H9 (cell line): ENCODE measurements around the gene TTLL3. TPM values are rescaled to one million over a fixed set of nuclear protein-coding genes. Genes with fewer than 3 reads are reported as not detected.
A peak's percentile ranks its signal among the peaks of the same experiment; 100 is the strongest.

Experiments
- DNase-seq: peaks from one replicate; pipeline ENCODE4 v3.0.0-alpha.2; 2017
- H2AFZ ChIP-seq: one replicate; pipeline ENCODE4 v1.6.1; 2013; ENCODE audit warnings: mild to moderate bottlenecking, low read length, control low read depth, moderate library complexity
- H2AK5ac ChIP-seq: 2 replicates; pipeline ENCODE4 v1.6.1; 2013; ENCODE audit warnings: low read length, control low read depth, mixed read lengths; ENCODE audit not compliant: insufficient read length
- H2BK120ac ChIP-seq: one replicate; pipeline ENCODE4 v1.6.1; 2013; ENCODE audit warnings: low read depth, mild to moderate bottlenecking, low read length, control low read depth, inconsistent platforms; ENCODE audit not compliant: poor library complexity, severe bottlenecking
- H2BK12ac ChIP-seq: 2 replicates; pipeline ENCODE4 v1.6.1; 2013; ENCODE audit warnings: low read length, control low read depth, mixed read lengths, low read depth; ENCODE audit not compliant: insufficient read length
- H2BK15ac ChIP-seq: 2 replicates; pipeline ENCODE4 v1.6.1; 2013; ENCODE audit warnings: low read depth, low read length, control low read depth
- H2BK20ac ChIP-seq: one replicate; pipeline ENCODE4 v1.6.1; 2013; ENCODE audit warnings: low read depth, mild to moderate bottlenecking, low read length, control low read depth, inconsistent platforms; ENCODE audit not compliant: poor library complexity, severe bottlenecking
- H2BK5ac ChIP-seq: 2 replicates; pipeline ENCODE4 v1.6.1; 2013; ENCODE audit warnings: low read length, control low read depth, mixed read lengths; ENCODE audit not compliant: insufficient read length
- H3K14ac ChIP-seq: 2 replicates; pipeline ENCODE4 v1.6.1; 2013; ENCODE audit warnings: low read length, control low read depth; ENCODE audit not compliant: insufficient read depth
- H3K18ac ChIP-seq: 2 replicates; pipeline ENCODE4 v1.6.1; 2013; ENCODE audit warnings: low read depth, mild to moderate bottlenecking, mixed read lengths, low read length, control low read depth; ENCODE audit not compliant: insufficient read length
- H3K23ac ChIP-seq: 2 replicates; pipeline ENCODE4 v1.6.1; 2013; ENCODE audit warnings: low read length, control low read depth, mixed read lengths, low read depth; ENCODE audit not compliant: insufficient read length
- H3K23me2 ChIP-seq: 2 replicates; pipeline ENCODE4 v1.6.1; 2013; ENCODE audit warnings: low read depth, mild to moderate bottlenecking, mixed read lengths, low read length, control low read depth; ENCODE audit not compliant: insufficient read length, poor library complexity, severe bottlenecking
- H3K27ac ChIP-seq: 2 replicates; pipeline ENCODE4 v1.5.1; 2013; ENCODE audit warnings: low read length, control low read depth, mixed read lengths, low read depth; ENCODE audit not compliant: insufficient read length
- H3K27me3 ChIP-seq: 2 replicates; pipeline ENCODE4 v1.6.1; 2013; ENCODE audit warnings: low read length, control low read depth, inconsistent platforms; ENCODE audit not compliant: insufficient read depth
- H3K4ac ChIP-seq: 2 replicates; pipeline ENCODE4 v1.6.1; 2013; ENCODE audit warnings: low read depth, mild to moderate bottlenecking, control low read depth, inconsistent platforms, low read length, moderate library complexity
- H3K4me1 ChIP-seq: 2 replicates; pipeline ENCODE4 v1.6.1; 2013; ENCODE audit warnings: low read length, control low read depth, inconsistent platforms; ENCODE audit not compliant: insufficient read depth
- H3K4me2 ChIP-seq: 2 replicates; pipeline ENCODE4 v1.6.1; 2013; ENCODE audit warnings: low read length, control low read depth, mixed read lengths; ENCODE audit not compliant: insufficient read length, insufficient read depth
- H3K56ac ChIP-seq: 2 replicates; pipeline ENCODE4 v1.6.1; 2013; ENCODE audit warnings: low read depth, mild to moderate bottlenecking, mixed read lengths, low read length, control low read depth; ENCODE audit not compliant: insufficient read length
- H3K79me1 ChIP-seq: 2 replicates; pipeline ENCODE4 v1.6.1; 2013; ENCODE audit warnings: low read depth, mild to moderate bottlenecking, moderate library complexity, low read length, control low read depth, inconsistent platforms; ENCODE audit not compliant: insufficient read depth, poor library complexity, severe bottlenecking
- H3K79me2 ChIP-seq: 2 replicates; pipeline ENCODE4 v1.6.1; 2013; ENCODE audit warnings: low read length, control low read depth, inconsistent platforms; ENCODE audit not compliant: insufficient read depth
- H3K9ac ChIP-seq: 2 replicates; pipeline ENCODE4 v1.6.1; 2013; ENCODE audit warnings: low read length, control low read depth, mixed read lengths; ENCODE audit not compliant: insufficient read length; ENCODE audit errors: extremely low read depth
- H3K9me3 ChIP-seq: one replicate; pipeline ENCODE4 v1.6.1; 2013; ENCODE audit warnings: low read depth, low read length, inconsistent platforms; ENCODE audit not compliant: control insufficient read depth
- H3T11ph ChIP-seq: one replicate; pipeline ENCODE4 v1.6.1; 2013; ENCODE audit warnings: mild to moderate bottlenecking, low read length, control low read depth, inconsistent platforms
- H4K20me1 ChIP-seq: one replicate; pipeline ENCODE4 v1.6.1; 2013; ENCODE audit not compliant: control insufficient read depth, insufficient read length, insufficient read depth
- H4K5ac ChIP-seq: 2 replicates; pipeline ENCODE4 v1.6.1; 2013; ENCODE audit warnings: low read depth, mild to moderate bottlenecking, mixed read lengths, low read length, control low read depth; ENCODE audit not compliant: insufficient read length
- H4K8ac ChIP-seq: replicated peaks from 2 replicates; pipeline ENCODE4 v1.6.1; 2013; ENCODE audit warnings: low read length, control low read depth, mixed read lengths, low read depth; ENCODE audit not compliant: insufficient read length
- H4K91ac ChIP-seq: 2 replicates; pipeline ENCODE4 v1.6.1; 2013; ENCODE audit warnings: low read depth, mild to moderate bottlenecking, moderate library complexity, mixed read lengths, low read length, control low read depth; ENCODE audit not compliant: insufficient read length
- H3K27ac Mint-ChIP-seq, 3 experiments: 2 replicates in 2 of 3; 3 replicates in 1 of 3; pipeline ENCODE4 v1.8.0; 2020 to 2021; ENCODE audit warnings: mixed read lengths in 3 of 3, mild to moderate bottlenecking in 1 of 3, moderate library complexity in 1 of 3
- H3K27me3 Mint-ChIP-seq: 2 replicates; pipeline ENCODE4 v1.8.0; 2021; ENCODE audit warnings: low read depth, mild to moderate bottlenecking, moderate library complexity, mixed read lengths
- H3K36me3 Mint-ChIP-seq, 3 experiments: 2 replicates in 2 of 3; 3 replicates in 1 of 3; pipeline ENCODE4 v1.8.0; 2020 to 2021; ENCODE audit warnings: low read depth in 3 of 3, mixed read lengths in 3 of 3; ENCODE audit not compliant: insufficient read depth in 1 of 3
- H3K4me1 Mint-ChIP-seq, 2 experiments: 2 replicates each; pipeline ENCODE4 v1.8.0; 2020; ENCODE audit warnings: mixed read lengths in 2 of 2
- H3K4me3 Mint-ChIP-seq, 2 experiments: 2 replicates in 1 of 2; 3 replicates in 1 of 2; pipeline ENCODE4 v1.8.0; 2020 to 2021; ENCODE audit warnings: mild to moderate bottlenecking in 2 of 2, mixed read lengths in 2 of 2, moderate library complexity in 1 of 2
- H3K9me3 Mint-ChIP-seq, 2 experiments: 2 replicates in 1 of 2; 3 replicates in 1 of 2; pipeline ENCODE4 v1.8.0; 2020; ENCODE audit warnings: mild to moderate bottlenecking in 2 of 2, mixed read lengths in 2 of 2, moderate library complexity in 1 of 2
- WGBS: extraction: QIAGEN DNeasy Blood & Tissue Kit; methylation state at CpG from one replicate; pipeline ENCODE4 v1.1.7; 2013; ENCODE audit warnings: missing lambda C conversion rate, low lambda C conversion rate, mixed read lengths; ENCODE audit not compliant: insufficient read length; ENCODE audit errors: extremely low coverage; 5-methylcytosine and 5-hydroxymethylcytosine counted together
- total RNA-seq: library from RNA; stranded (reverse); gene quantifications from 2 replicates; pipeline ENCODE4 v1.2.1, GENCODE V29; 2021
- TF ChIP-seq, protein P1 (sequence below): fragments of 200-600 bp; sonication (generic); conservative IDR thresholded peaks from 3 replicates; pipeline ENCODE4 v1.8.0; 2021; ENCODE audit warnings: antibody characterized with exemption, mild to moderate bottlenecking

TTLL3 gene
- total RNA-seq, 1 experiment from 2014 or later = 14.4 TPM

DNA sequence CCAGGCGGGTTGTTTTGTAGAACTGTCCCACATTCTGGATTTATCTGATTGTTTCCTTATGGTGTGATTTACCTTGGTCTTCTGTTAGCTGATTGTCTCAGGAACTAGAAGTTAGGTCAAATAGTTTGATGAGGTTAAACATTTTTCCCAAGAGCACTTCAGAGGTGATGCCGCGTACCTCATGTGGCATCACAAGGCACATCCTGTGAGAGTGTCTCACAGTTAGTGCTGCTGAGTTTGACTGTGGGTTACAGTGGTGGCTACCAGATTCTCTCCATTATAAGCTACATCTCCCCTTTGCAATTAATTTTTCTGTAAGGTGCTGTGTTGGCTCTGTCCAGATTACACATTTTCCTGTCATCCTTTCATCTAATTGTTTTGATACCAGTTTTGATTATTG, 21.2 kb downstream of the TTLL3 start:
- Histone ChIP-seq H3K9me3 (no peaks in the 10 kb centered on the region), H2AFZ (no peak overlapping the region), H3T11ph (no peak overlapping the region), H4K8ac (no peak overlapping the region), H4K5ac (no peak overlapping the region), H2BK12ac (no peak overlapping the region), H3K4me2 (no peak overlapping the region), H2BK20ac (no peak overlapping the region), H3K9ac (no peak overlapping the region), H2BK15ac (no peak overlapping the region), H4K91ac (no peak overlapping the region), H2AK5ac (no peak overlapping the region), H3K14ac (no peak overlapping the region), H3K4me1 (no peaks in the 10 kb centered on the region), H3K56ac (no peak overlapping the region), H3K27me3 (no peaks in the 10 kb centered on the region), H3K18ac (no peak overlapping the region), H2BK5ac (no peak overlapping the region), H3K79me1 (no peaks in the 10 kb centered on the region), H2BK120ac (no peak overlapping the region), H3K23me2 (no peaks in the 10 kb centered on the region), H3K23ac (no peak overlapping the region), H3K27ac (no peak overlapping the region), H3K79me2 (no peaks in the 10 kb centered on the region), H3K4ac (no peak overlapping the region), H4K20me1 (no peaks in the 10 kb centered on the region)
- Mint-ChIP-seq H3K27me3 (no peaks in the 10 kb centered on the region), H3K4me1 (peaks cover 0 to 8% of the 10 kb centered on the region in 2 experiments; a peak in 1 of 4 replicates), H3K4me3 (no peak overlapping the region), H3K9me3 (no peaks in the 10 kb centered on the region), H3K36me3 (peaks cover 0 to 15% (median 8%) of the 10 kb centered on the region in 3 experiments; a peak in 6 of 7 replicates), H3K27ac (peak overlapping the region in 1 of 3 experiments; percentile 62; a peak in 1 of 7 replicates)
- no peak for DNase-seq
- no CpG with 5 or more reads among the region's 3 CpGs for WGBS
- TF ChIP-seq, protein P1, sequence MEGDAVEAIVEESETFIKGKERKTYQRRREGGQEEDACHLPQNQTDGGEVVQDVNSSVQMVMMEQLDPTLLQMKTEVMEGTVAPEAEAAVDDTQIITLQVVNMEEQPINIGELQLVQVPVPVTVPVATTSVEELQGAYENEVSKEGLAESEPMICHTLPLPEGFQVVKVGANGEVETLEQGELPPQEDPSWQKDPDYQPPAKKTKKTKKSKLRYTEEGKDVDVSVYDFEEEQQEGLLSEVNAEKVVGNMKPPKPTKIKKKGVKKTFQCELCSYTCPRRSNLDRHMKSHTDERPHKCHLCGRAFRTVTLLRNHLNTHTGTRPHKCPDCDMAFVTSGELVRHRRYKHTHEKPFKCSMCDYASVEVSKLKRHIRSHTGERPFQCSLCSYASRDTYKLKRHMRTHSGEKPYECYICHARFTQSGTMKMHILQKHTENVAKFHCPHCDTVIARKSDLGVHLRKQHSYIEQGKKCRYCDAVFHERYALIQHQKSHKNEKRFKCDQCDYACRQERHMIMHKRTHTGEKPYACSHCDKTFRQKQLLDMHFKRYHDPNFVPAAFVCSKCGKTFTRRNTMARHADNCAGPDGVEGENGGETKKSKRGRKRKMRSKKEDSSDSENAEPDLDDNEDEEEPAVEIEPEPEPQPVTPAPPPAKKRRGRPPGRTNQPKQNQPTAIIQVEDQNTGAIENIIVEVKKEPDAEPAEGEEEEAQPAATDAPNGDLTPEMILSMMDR = no peak
